ENCODE measurements around the gene ANKRD12. TPM values are rescaled to one million over a fixed set of nuclear protein-coding genes. Genes with fewer than 3 reads are reported as not detected.

The ANKRD12 gene
- total RNA-seq, 3 donors from 2014 or later, result 47.7 to 66.9 (median 51.5) TPM

DNA sequence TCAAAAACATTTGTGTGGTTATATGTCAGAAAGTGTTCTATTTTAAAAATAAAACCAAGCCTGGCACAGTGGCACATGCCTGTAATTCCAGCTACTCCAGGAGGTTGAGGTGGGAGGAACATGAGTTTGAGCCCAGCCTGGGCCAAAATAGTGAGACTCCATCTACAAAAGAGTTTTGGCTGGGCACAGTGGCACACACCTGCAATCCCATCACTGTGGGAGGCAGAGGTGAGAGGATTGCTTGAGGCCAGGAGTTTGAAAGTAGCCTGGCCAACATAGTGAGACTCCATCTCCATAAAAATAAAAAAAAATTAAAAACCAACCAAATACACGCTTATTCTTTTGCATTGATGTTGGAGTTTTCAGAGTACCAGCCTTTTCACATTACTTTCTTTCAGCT, 9.6 kb downstream of the ANKRD12 start:
- Histone ChIP-seq H3K27me3 (no peaks in the 10 kb centered on the region), H3K36me3 (no peaks in the 10 kb centered on the region), H3K27ac (peak overlapping the region in 1 of 2 donors; percentile 41), H3K4me3 (no peak overlapping the region), H3K9me3 (no peaks in the 10 kb centered on the region), H3K4me1 (peaks cover 0 to 28% of the 10 kb centered on the region in 2 donors)
- no peak for TF ChIP-seq POLR2AphosphoS5 (IDR thresholded peaks at IDR 0.05)
- TF ChIP-seq, protein P1, sequence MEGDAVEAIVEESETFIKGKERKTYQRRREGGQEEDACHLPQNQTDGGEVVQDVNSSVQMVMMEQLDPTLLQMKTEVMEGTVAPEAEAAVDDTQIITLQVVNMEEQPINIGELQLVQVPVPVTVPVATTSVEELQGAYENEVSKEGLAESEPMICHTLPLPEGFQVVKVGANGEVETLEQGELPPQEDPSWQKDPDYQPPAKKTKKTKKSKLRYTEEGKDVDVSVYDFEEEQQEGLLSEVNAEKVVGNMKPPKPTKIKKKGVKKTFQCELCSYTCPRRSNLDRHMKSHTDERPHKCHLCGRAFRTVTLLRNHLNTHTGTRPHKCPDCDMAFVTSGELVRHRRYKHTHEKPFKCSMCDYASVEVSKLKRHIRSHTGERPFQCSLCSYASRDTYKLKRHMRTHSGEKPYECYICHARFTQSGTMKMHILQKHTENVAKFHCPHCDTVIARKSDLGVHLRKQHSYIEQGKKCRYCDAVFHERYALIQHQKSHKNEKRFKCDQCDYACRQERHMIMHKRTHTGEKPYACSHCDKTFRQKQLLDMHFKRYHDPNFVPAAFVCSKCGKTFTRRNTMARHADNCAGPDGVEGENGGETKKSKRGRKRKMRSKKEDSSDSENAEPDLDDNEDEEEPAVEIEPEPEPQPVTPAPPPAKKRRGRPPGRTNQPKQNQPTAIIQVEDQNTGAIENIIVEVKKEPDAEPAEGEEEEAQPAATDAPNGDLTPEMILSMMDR (IDR thresholded peaks at IDR 0.05), result no peak
- TF ChIP-seq POLR2A (IDR thresholded peaks at IDR 0.05), result no peak
- no peak for DNase-seq (ENCODE audit: low spot score in 2 of 2)
- intact Hi-C loops (cut with DNase I; ENCODE audit: low total_unique reads), result loop anchor here (10.0 kb wide), 1 partner anchor 81 kb away; no protein-coding TSS in a partner anchor

DNA sequence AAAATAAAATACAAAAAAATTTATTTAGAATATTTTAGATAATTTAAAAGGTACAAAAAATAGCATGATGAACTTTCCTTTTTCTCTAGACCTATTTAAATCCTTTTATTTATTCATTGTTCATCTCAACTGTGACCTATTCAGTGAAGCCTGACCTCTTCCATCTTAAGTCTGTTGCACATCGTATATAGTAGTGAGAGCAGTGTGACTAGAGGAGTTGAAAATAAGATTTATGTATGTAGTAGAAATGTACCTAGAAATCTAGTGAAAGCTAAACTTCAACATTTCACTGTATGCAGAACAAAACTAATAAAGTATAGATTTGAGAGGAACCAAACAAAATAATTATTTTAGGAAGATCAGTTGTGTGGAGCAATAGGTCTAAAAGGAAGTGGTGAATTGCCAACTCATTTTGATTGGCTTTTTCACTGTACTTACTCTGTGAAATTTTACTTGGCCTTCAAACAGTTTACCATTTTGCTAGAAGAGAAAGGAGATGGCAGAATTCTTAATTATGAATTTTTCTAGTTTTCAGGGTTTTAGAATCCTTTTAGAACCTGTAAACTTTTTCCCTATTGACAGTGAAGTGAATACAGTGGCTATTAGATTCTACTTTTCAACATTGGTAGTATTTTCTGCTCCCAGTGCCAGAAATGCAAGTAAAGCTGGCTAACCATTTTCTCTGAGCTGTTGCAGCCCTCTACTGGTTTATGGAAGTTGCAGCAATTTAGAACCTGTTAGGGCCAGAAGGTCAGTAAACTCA, 11.0 kb downstream of the ANKRD12 start:
- intact Hi-C loops (cut with DNase I; ENCODE audit: low total_unique reads), result loop anchor here (10.0 kb wide), 1 partner anchor 83 kb away; no protein-coding TSS in a partner anchor
- H3K36me3 ChIP-seq, result no peaks in the 10 kb centered on the region
- DNase-seq (ENCODE audit: low spot score in 2 of 2), result no peak
- H3K4me3 ChIP-seq, result no peak overlapping the region
- TF ChIP-seq POLR2AphosphoS5 (IDR thresholded peaks at IDR 0.05) (no peak), POLR2A (IDR thresholded peaks at IDR 0.05) (no peak)
- TF ChIP-seq, protein P1 (IDR thresholded peaks at IDR 0.05), result peak in 2 of 3 donors; percentile 60 to 81
- peak overlapping the region in 1 of 2 donors; percentile 48 for H3K27ac ChIP-seq
- no peaks in the 10 kb centered on the region for H3K9me3 ChIP-seq
- no peaks in the 10 kb centered on the region for H3K27me3 ChIP-seq
- H3K4me1 ChIP-seq, result peaks cover 0 to 21% of the 10 kb centered on the region in 2 donors

DNA sequence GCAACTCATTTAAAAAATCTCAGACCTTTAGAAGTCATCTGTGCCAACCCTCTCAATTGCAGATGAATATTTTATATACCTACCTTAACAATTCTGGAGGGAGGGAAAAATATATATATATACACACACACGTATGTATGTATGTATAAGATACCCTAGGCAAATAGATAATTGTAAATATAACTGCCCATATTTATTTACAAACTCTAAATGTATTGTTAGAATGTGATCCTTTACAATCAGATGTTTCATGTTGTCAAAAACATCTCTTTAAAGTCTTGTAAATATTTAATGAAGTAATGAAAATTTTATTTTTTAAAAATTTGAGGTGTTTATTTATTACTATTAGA, 11.6 kb downstream of the ANKRD12 start:
- H3K27me3 ChIP-seq, result no peaks in the 10 kb centered on the region
- H3K4me1 ChIP-seq, result peaks cover 0 to 21% of the 10 kb centered on the region in 2 donors
- no peaks in the 10 kb centered on the region for H3K36me3 ChIP-seq
- TF ChIP-seq, protein P1 (IDR thresholded peaks at IDR 0.05), result no peak
- no peak for TF ChIP-seq POLR2AphosphoS5 (IDR thresholded peaks at IDR 0.05)
- TF ChIP-seq POLR2A (IDR thresholded peaks at IDR 0.05), result no peak
- peak overlapping the region in 1 of 2 donors; percentile 48 for H3K27ac ChIP-seq
- intact Hi-C loops (cut with DNase I; ENCODE audit: low total_unique reads), result loop anchor here (10.0 kb wide), 1 partner anchor 83 kb away; no protein-coding TSS in a partner anchor
- no peak overlapping the region for H3K4me3 ChIP-seq
- no peaks in the 10 kb centered on the region for H3K9me3 ChIP-seq
- no peak for DNase-seq (ENCODE audit: low spot score in 2 of 2)

DNA sequence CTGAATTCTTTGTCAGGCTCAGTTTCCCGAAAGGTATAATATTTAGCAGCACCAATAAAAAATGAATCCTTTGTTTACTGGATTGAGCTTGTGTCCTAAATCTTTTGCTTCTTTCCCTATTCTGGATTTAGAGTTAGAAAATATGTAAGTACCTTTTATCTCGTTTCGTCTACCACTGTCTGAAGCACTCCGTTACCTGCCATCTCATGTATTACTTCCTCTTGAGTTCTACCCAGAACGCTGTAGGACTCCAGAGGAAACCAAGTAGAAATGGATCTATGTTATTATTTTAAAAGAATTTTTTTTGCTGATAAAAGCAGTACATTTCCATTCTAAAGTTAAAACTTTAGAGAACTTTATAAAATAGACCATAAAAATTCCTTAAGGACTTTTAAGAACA, 13.5 kb downstream of the ANKRD12 start:
- TF ChIP-seq, protein P1 (IDR thresholded peaks at IDR 0.05), result no peak
- no peak for TF ChIP-seq POLR2A (IDR thresholded peaks at IDR 0.05)
- no peak for TF ChIP-seq POLR2AphosphoS5 (IDR thresholded peaks at IDR 0.05)
- intact Hi-C loops (cut with DNase I; ENCODE audit: low total_unique reads), result no loop called here

DNA sequence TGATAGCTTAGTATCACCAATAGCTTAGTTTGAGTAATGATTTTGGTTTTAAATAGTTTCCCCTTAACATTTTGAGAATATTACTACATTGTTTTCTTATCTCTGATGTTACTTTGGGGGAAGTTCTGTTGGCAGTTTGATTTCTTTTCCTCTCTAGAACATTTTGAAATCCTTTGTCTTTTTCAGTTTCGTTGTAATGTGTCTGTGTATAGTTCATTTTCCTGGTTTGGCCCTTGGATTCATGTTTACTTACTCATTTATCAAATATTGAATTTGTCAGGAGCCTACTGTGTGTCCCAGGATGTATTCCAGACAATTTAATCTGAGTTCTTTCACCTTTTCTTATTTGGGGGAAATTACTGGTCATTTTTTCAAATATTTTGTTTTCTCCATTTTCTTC, 16.7 kb downstream of the ANKRD12 start:
- DNase-seq (ENCODE audit: low spot score in 2 of 2), result no peak
- Histone ChIP-seq H3K4me3 (no peak overlapping the region), H3K9me3 (no peaks in the 10 kb centered on the region), H3K36me3 (no peaks in the 10 kb centered on the region), H3K4me1 (peaks cover 0 to 8% of the 10 kb centered on the region in 2 donors), H3K27me3 (no peaks in the 10 kb centered on the region), H3K27ac (no peak overlapping the region)
- intact Hi-C loops (cut with DNase I; ENCODE audit: low total_unique reads), result no loop called here
- TF ChIP-seq, protein P1 (IDR thresholded peaks at IDR 0.05), result no peak
- TF ChIP-seq POLR2AphosphoS5 (IDR thresholded peaks at IDR 0.05), result no peak
- TF ChIP-seq POLR2A (IDR thresholded peaks at IDR 0.05), result no peak

More for the DNA sequence above, 13.5 kb downstream of the ANKRD12 start:
- DNase-seq (ENCODE audit: low spot score in 2 of 2), result no peak
- Histone ChIP-seq H3K27ac (no peak overlapping the region), H3K4me3 (no peak overlapping the region), H3K36me3 (no peaks in the 10 kb centered on the region), H3K9me3 (no peaks in the 10 kb centered on the region), H3K27me3 (no peaks in the 10 kb centered on the region), H3K4me1 (peaks cover 0 to 25% of the 10 kb centered on the region in 2 donors)

Measured in breast epithelium (tissue), 4 donors.